IMR-90 (cell line): ENCODE data around the gene DESI1. TPM values are rescaled to one million over a fixed set of nuclear protein-coding genes. Genes with fewer than 3 reads are reported as not detected.

ENCODE experiments used
- ATAC-seq: fragments of 200-7000 bp; cut with Tn5 transposase; 2 replicates; pipeline ENCODE4 v1.9.1; 2020; ENCODE audit warnings: low read depth, mild to moderate bottlenecking, moderate library complexity
- BruUV-seq: library from RNA; stranded (reverse); fragments of 400-500 nt; replicated peaks from 2 replicates; lab custom pipeline; 2021; lab: Mats Ljungman, UMichigan
- CTCF ChIA-PET: fragments of 300-600 bp; formaldehyde crosslinking; extraction: SDS; loops from one replicate; lab custom pipeline; 2021; ENCODE audit warnings: antibody characterized with exemption; lab: Yijun Ruan, JAX
- POLR2A ChIA-PET: fragments of 300-600 bp; sonication (Branson Sonifier 250); formaldehyde crosslinking; loops from one replicate; lab custom pipeline; 2022; ENCODE audit warnings: antibody characterized with exemption; ENCODE audit not compliant: unreplicated experiment; lab: Charles Lee
- DNase-seq: peaks from one replicate; pipeline ENCODE4 v3.0.0; 2013
- H2AFZ ChIP-seq: replicated peaks from 2 replicates; pipeline ENCODE3; 2013; ENCODE audit warnings: low read length, mild to moderate bottlenecking; ENCODE audit not compliant: poor library complexity
- H2AK5ac ChIP-seq: 2 replicates; pipeline ENCODE4 v1.6.1; 2013; ENCODE audit warnings: low read depth, low read length, inconsistent platforms
- H2AK9ac ChIP-seq: replicated peaks from 2 replicates; pipeline ENCODE3; 2013; ENCODE audit warnings: mild to moderate bottlenecking, low read depth, low read length, moderate library complexity; ENCODE audit not compliant: poor library complexity
- H2BK120ac ChIP-seq: 2 replicates; pipeline ENCODE4 v1.6.1; 2013; ENCODE audit warnings: low read depth, low read length, inconsistent platforms
- H2BK15ac ChIP-seq: 3 replicates; pipeline ENCODE4 v1.6.1; 2013; ENCODE audit warnings: low read depth, low read length, inconsistent platforms
- H2BK20ac ChIP-seq: 2 replicates; pipeline ENCODE4 v1.6.1; 2013; ENCODE audit warnings: low read depth, mild to moderate bottlenecking, inconsistent platforms, low read length, moderate library complexity
- H2BK5ac ChIP-seq: 2 replicates; pipeline ENCODE4 v1.6.1; 2013; ENCODE audit warnings: mild to moderate bottlenecking, low read depth, low read length, inconsistent platforms; ENCODE audit not compliant: poor library complexity, severe bottlenecking
- H3K14ac ChIP-seq: replicated peaks from 2 replicates; pipeline ENCODE4 v1.6.1; 2013; ENCODE audit warnings: low read depth, low read length, inconsistent platforms
- H3K18ac ChIP-seq: 2 replicates; pipeline ENCODE4 v1.6.1; 2013; ENCODE audit warnings: low read depth, low read length, control low read depth
- H3K23ac ChIP-seq: 2 replicates; pipeline ENCODE4 v1.6.1; 2013; ENCODE audit warnings: low read depth, low read length, inconsistent platforms
- H3K27ac ChIP-seq: 2 replicates; pipeline ENCODE4 v1.5.1; 2013; ENCODE audit warnings: mild to moderate bottlenecking, control low read depth, low read length; ENCODE audit not compliant: insufficient read depth
- H3K27me3 ChIP-seq: 2 replicates; pipeline ENCODE4 v1.6.1; 2013; ENCODE audit warnings: low read length; ENCODE audit not compliant: control insufficient read depth, insufficient read depth
- H3K36me3 ChIP-seq: 2 replicates; pipeline ENCODE4 v1.6.1; 2013; ENCODE audit warnings: low read length, mixed read lengths; ENCODE audit not compliant: control insufficient read depth, insufficient read depth
- H3K4ac ChIP-seq: 2 replicates; pipeline ENCODE4 v1.6.1; 2013; ENCODE audit warnings: low read depth, low read length, inconsistent platforms
- H3K4me1 ChIP-seq: 2 replicates; pipeline ENCODE4 v1.6.1; 2013; ENCODE audit warnings: low read length, mixed read lengths; ENCODE audit not compliant: control insufficient read depth, insufficient read depth
- H3K4me2 ChIP-seq: 2 replicates; pipeline ENCODE4 v1.6.1; 2013; ENCODE audit warnings: low read depth, mild to moderate bottlenecking, control low read depth, low read length, moderate library complexity
- H3K4me3 ChIP-seq: 2 replicates; pipeline ENCODE4 v1.5.1; 2013; ENCODE audit warnings: low read depth, mild to moderate bottlenecking, control low read depth, low read length, moderate library complexity; ENCODE audit not compliant: insufficient read depth
- H3K56ac ChIP-seq: 2 replicates; pipeline ENCODE4 v1.6.1; 2013; ENCODE audit warnings: low read length, inconsistent platforms; ENCODE audit not compliant: insufficient read depth; ENCODE audit errors: extremely low read depth
- H3K79me1 ChIP-seq, 2 experiments: 2 replicates each; pipeline ENCODE4 v1.6.1; 2013; ENCODE audit warnings: low read length in 2 of 2, inconsistent platforms in 1 of 2, low read depth in 1 of 2
- H3K9ac ChIP-seq: 2 replicates; pipeline ENCODE4 v1.6.1; 2013; ENCODE audit warnings: low read depth, low read length, control low read depth
- H3K9me1 ChIP-seq: 2 replicates; pipeline ENCODE4 v1.6.1; 2013; ENCODE audit warnings: low read length, inconsistent platforms; ENCODE audit not compliant: insufficient read depth
- H3K9me3 ChIP-seq: 2 replicates; pipeline ENCODE4 v1.6.1; 2013; ENCODE audit warnings: low read length; ENCODE audit not compliant: control insufficient read depth, insufficient read depth
- H4K20me1 ChIP-seq: 2 replicates; pipeline ENCODE4 v1.6.1; 2013; ENCODE audit warnings: low read length, inconsistent platforms; ENCODE audit not compliant: insufficient read depth
- H4K5ac ChIP-seq: 2 replicates; pipeline ENCODE4 v1.6.1; 2013; ENCODE audit warnings: mild to moderate bottlenecking, low read depth, low read length, control low read depth
- H4K8ac ChIP-seq, 2 experiments: 2 replicates each; pipeline ENCODE4 v1.6.1; 2013; ENCODE audit warnings: low read depth in 2 of 2, low read length in 2 of 2, control low read depth in 1 of 2, inconsistent platforms in 1 of 2
- H4K91ac ChIP-seq: 2 replicates; pipeline ENCODE4 v1.6.1; 2013; ENCODE audit warnings: low read depth, low read length, inconsistent platforms; ENCODE audit not compliant: insufficient read depth
- CEBPB ChIP-seq: IDR thresholded peaks from 2 replicates; pipeline ENCODE4 v1.6.1; 2012; ENCODE audit warnings: low read depth, low read length, improper control_type of control experiment
- MAFK ChIP-seq: IDR thresholded peaks from 2 replicates; pipeline ENCODE4 v1.6.1; 2012; ENCODE audit warnings: low read depth, low read length, improper control_type of control experiment
- WGBS, 2 experiments: methylation state at CpG; one replicate each; pipeline versions ENCODE4 v1.1.5 to v1.1.7; 2013; ENCODE audit warnings: missing lambda C conversion rate in 2 of 2; ENCODE audit not compliant: insufficient read length in 1 of 2; ENCODE audit errors: extremely low coverage in 2 of 2; 5-methylcytosine and 5-hydroxymethylcytosine counted together
- dilution Hi-C: fragments of 300-500 bp; cut with HindIII; formaldehyde crosslinking; loops from one replicate; pipeline ENCODE4 v1.14.3; 2018; ENCODE audit warnings: low sequenced_read_pairs; ENCODE audit not compliant: unreplicated experiment
- in situ Hi-C: fragments of 300-500 bp; cut with MboI; formaldehyde crosslinking; loops from 3 replicates; pipeline ENCODE4 v1.14.3; 2019; ENCODE audit warnings: low sequenced_read_pairs, inconsistent platforms, mixed read lengths
- intact Hi-C: fragments of 100-400 bp; cut with micrococcal nuclease; formaldehyde crosslinking; loops from 2 replicates; pipeline ENCODE4 v1.10.0; 2022
- polyA plus RNA-seq, 3 experiments: library from polyadenylated mRNA; depleted of rRNA; stranded (reverse); fragments of >200 nt; gene quantifications; 2 replicates each; pipeline ENCODE4 v1.2.3, GENCODE V29; 2012; ENCODE audit warnings: low replicate concordance in 1 of 3
- total RNA-seq: library from RNA; depleted of rRNA; stranded (reverse); fragments of >200 nt; gene quantifications from 2 replicates; pipeline ENCODE4 v1.2.3, GENCODE V29; 2012

The DESI1 gene
- total and polyA plus RNA-seq, 2 of the 4 experiments (the other 2 are of a cell fraction) = 14.5 to 24.9 TPM

DNA sequence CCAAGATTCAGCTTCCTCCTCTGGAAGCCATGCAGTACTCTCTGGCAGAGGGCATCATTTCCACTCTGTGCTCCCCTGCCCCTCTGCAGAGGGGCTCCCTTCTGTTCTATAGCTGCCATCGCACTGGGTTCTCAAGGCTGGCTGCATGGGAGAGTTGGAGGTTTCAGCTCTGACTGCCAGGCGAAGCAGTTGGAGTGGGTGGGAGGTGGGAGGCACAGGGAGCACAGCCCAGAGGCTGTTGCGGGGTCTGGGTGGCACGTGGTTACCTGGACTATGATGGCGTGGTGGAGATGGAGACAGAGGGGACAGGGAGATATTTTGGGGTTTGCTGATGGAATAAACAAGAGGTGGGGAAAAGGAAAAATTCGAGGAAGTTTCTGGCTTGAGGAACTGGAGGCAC, 36.0 kb downstream of the DESI1 start:
- Histone ChIP-seq H3K56ac (no peak overlapping the region), H3K36me3 (peaks cover 32% of the 10 kb centered on the region), H3K4me2 (no peak overlapping the region), H3K18ac (no peak overlapping the region), H2AK9ac (no peak overlapping the region), H3K79me1 (peaks cover 34 to 65% of the 10 kb centered on the region in 2 experiments), H3K23ac (no peak overlapping the region), H3K27me3 (no peaks in the 10 kb centered on the region), H3K4me3 (no peak overlapping the region), H4K8ac (no peak overlapping the region), H2BK5ac (no peak overlapping the region), H3K4me1 (peaks cover 4% of the 10 kb centered on the region), H2BK120ac (no peak overlapping the region), H4K91ac (no peak overlapping the region), H2BK20ac (no peak overlapping the region), H3K4ac (no peak overlapping the region), H2AK5ac (no peak overlapping the region), H3K27ac (no peak overlapping the region), H2AFZ (no peak overlapping the region), H4K20me1 (0 out of 2 replicates have a peak, but pooled peaks cover 3% of the 10 kb centered on the region), H3K9me3 (no peaks in the 10 kb centered on the region), H2BK15ac (no peak overlapping the region), H3K9ac (no peak overlapping the region), H4K5ac (no peak overlapping the region), H3K9me1 (peaks cover 4% of the 10 kb centered on the region; the same call in 1 of the 2 replicates), H3K14ac (no peak overlapping the region)
- intact Hi-C loops (no loop called here), in situ Hi-C loops (no loop called here), dilution Hi-C loops (no loop called here)
- BruUV-seq = no TSS peak
- ChIA-PET POLR2A (interaction anchor here (0.7 kb wide), 1 partner anchor 200 kb away, joined by 4 read pairs; no protein-coding TSS in a partner anchor), CTCF (no interaction called here)
- 100% methylated on average over 1 of the region's 6 CpGs; no CpG with 5 or more reads in 1 of the 2 experiments for WGBS, 2 experiments
- DNase-seq (no peak), ATAC-seq (no peak)
- TF ChIP-seq CEBPB (no peak), MAFK (no peak)
